LoVo (cell line): ENCODE results near the gene HOXD9.
A peak's percentile ranks its signal among the peaks of the same experiment; 100 is the strongest.

Experiments used
- DNase-seq: peaks from one replicate; pipeline ENCODE4 v3.0.0-alpha.2; 2016; ENCODE audit warnings: low spot score

Gene HOXD9

GRCh38 chr2:176098366-176099158, 24.0 kb upstream of the HOXD9 start:
- DNase-seq, result no peak

DNA sequence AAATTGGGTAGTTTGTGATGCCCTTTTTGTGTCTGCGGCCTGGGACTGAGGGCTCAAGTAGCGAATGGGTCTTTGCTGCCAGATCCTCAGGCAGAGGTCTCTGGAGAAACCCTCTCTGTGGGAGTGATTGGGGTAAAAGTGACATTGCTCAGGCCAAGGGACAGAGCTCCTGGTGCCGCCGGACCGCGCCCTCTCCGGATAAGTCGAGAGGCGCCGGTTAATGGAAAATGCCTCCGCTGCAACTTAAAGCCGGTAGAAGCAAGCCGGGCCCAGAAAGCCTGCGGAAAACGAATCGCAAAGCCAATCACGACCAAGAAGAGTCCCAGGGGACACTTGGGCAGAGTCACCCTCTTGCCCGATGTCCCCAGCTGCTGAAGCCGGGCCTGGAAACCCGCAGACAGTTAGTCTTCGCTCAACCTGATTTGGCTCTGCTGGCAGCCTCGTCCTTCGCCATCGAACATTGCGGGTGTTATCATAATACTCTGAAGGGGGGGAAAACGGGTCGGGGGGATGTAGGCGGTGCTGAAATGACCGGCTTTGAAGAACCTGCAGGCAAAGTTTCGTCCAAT, 23.3 kb upstream of the HOXD9 start:
- DNase-seq, result no peak

DNA sequence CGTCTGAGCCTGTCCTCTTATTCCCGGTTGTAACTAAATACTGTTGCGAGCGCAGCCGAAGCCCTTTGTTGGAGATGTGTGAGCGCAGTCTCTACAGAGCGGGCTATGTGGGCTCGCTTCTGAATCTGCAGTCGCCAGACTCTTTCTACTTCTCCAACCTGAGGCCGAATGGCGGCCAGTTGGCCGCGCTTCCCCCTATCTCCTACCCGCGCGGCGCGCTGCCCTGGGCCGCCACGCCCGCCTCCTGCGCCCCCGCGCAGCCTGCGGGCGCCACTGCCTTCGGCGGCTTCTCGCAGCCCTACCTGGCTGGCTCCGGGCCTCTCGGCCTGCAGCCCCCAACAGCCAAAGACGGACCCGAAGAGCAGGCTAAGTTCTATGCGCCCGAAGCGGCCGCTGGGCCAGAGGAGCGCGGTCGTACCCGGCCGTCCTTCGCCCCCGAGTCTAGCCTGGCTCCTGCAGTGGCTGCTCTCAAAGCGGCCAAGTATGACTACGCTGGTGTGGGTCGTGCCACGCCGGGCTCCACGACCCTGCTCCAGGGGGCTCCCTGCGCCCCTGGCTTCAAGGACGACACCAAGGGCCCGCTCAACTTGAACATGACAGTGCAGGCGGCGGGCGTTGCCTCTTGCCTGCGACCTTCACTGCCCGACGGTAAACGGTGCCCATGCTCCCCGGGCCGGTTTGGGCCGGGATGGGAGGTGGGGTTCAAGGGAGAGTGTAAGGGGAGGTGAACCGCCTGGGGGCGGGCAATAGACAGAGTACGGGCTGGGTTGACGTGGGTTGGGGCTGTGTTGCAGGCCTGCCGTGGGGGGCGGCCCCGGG, 22.6 kb upstream of the HOXD9 start, which contains the start of gene HOXD12:
HOXD12 (plus strand) TSS at position 68 of the 819 bp plus-strand sequence; CDS start at position 75, 7 bp downstream.
- DNase-seq, result no peak

GRCh38 chr2:176100547-176101140, 21.9 kb upstream of the HOXD9 start:
- no peak for DNase-seq

DNA sequence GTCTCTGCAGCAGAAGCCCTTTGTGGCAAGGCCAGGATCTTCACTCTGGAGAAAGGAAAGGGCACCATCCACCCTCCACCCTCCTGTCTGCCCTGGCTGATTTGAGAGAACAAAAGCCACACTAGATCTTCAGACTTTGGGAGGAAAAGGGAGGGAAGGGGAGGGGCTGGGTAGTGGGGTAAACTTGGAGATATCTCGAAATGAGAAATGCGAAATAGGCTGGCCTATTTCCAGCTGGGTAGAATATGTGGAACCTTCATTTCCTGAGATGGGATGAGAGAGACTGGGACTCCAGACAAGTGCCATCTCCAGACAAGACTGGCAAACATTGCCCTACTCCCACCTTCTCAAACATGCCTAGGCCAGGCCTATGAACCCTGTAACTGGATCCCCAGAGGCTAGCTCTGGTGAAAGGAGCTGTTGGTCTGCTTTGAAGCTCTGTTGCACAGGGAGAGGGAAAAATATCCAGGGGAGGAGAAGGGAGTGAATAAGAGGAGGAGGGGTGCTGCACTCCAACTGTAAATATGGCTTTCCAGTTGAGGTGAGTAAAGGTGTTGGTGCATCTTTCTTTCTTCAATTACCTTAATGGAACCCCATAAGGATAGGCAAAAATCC, 21.2 kb upstream of the HOXD9 start:
- no peak for DNase-seq

DNA sequence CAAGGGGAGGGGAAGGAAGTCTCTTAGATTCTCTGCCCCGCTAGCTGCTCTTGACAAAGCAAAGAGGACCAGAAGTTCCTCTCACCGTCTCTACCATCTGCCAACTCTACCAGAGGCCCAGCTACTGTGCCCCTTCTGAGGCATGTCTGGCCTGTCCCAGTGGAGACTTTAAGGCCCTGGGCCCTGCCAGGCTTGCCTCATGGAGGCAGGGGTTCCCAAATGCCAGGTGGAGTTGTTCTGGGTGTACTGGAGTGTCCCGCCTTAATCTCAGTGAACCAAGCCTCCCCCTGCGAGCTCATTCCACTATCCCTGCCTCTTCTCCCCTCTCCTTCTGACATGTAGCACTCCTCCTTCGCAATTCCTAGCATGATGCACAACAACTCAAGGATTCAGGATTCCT, 20.7 kb upstream of the HOXD9 start:
- DNase-seq, result no peak

GRCh38 chr2:176102309-176102866, 20.1 kb upstream of the HOXD9 start:
- no peak for DNase-seq

GRCh38 chr2:176103194-176103593, 19.3 kb upstream of the HOXD9 start:
- no peak for DNase-seq

GRCh38 chr2:176103742-176104315, 18.7 kb upstream of the HOXD9 start:
- no peak for DNase-seq

DNA sequence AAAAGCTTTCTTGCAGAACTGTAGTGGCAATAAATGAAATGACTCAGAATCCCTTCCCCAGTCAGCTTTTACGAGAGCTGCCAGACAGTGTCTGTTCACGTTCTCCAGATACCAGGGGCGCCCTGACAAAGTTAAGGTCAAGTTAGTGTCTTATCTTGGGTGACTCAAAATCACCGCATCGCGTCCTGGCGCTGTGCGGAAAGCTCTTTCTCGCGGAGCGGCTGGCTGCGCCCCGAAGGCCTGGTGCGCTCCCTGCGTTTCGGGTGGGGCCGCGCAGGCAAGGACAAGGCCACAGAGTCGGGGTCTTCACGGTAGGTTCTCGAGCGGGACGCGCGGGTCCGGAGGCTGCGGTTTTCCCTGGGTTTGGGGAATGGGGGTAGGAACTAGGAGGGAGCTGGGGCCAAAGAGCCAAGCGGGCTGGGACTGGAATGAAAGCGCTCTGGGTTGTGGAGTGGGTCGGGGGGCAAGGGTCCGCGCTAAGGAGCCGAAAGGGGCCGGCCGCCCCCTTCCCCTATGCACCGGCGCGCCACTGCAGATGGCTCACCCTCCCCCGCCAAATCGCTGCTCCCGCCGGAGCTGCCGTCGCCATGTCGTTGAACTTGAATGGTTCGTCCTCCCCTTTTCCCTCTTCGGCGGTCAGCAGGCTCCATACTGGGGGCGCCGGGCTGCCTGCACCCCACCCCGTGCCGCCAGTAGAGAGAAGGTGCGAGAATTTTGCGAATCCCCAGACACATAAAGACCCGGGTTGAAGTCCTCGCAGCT, 18.0 kb upstream of the HOXD9 start:
- DNase-seq, result peak; percentile 87

- DNase-seq, result no peak
Observed at GRCh38 chr2:176105078-176105729, 17.3 kb upstream of the HOXD9 start.

GRCh38 chr2:176105730-176106580, 16.6 kb upstream of the HOXD9 start:
- no peak for DNase-seq

DNA sequence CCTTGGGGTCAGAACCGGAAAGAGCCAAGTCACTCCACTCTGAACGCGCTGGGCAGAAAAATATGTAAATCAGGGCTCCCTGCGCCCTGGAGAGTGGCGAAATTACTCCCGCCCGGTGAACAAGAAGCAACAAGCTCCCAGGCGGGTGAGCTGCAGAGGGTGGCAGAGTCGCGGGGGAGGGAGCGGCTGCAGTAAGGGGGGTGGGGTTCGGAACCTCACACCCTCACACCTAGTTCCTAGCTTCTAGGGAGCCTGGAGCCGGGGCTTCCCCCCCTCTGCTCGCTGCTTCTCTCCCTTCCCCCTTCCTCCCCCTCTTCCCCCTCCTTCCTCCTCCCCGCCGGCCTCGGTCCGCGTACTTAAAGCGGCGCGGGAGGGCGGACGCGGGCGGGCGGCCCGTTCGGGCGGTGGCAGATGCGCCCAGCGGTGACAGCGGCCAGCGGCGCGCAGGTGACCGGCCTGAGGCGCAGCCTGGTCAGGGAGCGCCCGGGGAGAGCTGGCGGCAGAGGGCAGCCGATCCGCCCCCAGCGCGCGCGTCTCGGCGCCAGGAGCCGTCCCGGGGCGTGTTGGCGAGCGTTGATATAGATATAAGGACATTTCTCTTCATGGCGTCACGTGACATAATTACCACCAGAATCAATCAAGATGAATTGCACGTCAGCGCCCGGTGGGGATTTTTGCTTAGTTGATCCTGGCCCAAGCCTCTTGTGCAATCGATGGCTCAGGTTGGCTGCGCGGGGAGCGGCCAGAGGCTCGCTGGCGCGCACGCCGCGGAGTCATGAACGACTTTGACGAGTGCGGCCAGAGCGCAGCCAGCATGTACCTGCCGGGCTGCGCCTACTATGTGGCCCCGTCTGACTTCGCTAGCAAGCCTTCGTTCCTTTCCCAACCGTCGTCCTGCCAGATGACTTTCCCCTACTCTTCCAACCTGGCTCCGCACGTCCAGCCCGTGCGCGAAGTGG, 15.7 kb upstream of the HOXD9 start, which contains the start of gene HOXD11:
HOXD11 (plus strand) TSS at position 700 of the 959 bp plus-strand sequence; CDS start at position 776, 76 bp downstream.
- no peak for DNase-seq

GRCh38 chr2:176107731-176108181, 14.8 kb upstream of the HOXD9 start:
- no peak for DNase-seq

DNA sequence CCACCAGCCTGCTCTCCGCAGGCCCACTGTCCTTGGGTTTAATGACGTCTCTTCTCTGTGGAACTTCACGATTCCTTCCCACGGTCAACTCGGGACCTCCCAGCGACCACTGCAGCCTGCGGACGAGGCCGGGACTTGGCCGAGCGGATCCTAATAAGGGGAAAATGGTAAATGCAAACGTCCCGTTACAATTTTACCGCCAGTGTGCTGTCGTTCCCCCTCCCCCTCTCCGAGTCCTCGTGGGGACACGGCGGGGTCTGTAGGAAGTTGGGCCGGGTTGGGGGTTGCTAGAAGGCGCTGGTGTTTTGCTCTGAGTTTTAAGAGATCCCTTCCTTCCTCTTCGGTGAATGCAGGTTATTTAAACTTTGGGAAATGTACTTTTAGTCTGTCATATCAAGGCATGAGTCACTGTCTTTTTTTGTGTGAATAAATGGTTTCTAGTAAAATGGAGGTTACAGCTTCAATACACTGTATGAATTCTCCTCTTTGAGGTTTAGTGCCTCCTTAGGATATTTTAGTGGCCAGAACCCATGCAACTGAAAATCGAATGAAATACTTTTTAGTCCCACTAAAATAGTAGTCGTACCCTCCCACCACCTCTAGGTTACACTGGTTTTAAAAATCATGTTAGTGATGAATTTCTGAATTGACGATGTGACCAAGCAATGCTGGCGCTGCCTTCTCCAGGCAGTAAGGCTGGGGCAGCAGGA, 13.2 kb upstream of the HOXD9 start:
- DNase-seq, result no peak

- no peak for DNase-seq
Observed at GRCh38 chr2:176109946-176110345, 12.6 kb upstream of the HOXD9 start.
